ENCODE data around the gene NXF1. TPM values are rescaled to one million over a fixed set of nuclear protein-coding genes. Genes with fewer than 3 reads are reported as not detected.

The NXF1 gene
- total and polyA plus RNA-seq, 10 of the 15 experiments (the other 5 are each of a cell fraction or from before 2014, with no cell fraction given) = 20.7 to 84.9 (median 40.6) TPM

- SMC1A ChIA-PET (ENCODE audit: uncharacterized antibody, unreplicated experiment) = interaction anchor here (1.5 to 2.1 kb wide), 3 partner anchors 10 to 64 kb away, joined by 3 to 5 read pairs (median 4); no protein-coding TSS in a partner anchor
- Histone ChIP-seq H3K27ac (ENCODE audit: control insufficient read depth, insufficient read depth) (no peak overlapping the region), H3K4me1 (ENCODE audit: control insufficient read depth, insufficient read depth, low read length) (peaks cover 5% of the 10 kb centered on the region), H3K4me2 (ENCODE audit: control insufficient read depth, insufficient read depth) (no peak overlapping the region), H4K20me1 (ENCODE audit: control insufficient read depth, insufficient read depth) (no peaks in the 10 kb centered on the region), H3K27me3 (replicated peaks in 1 of 2; ENCODE audit: control insufficient read depth in 2 of 2, insufficient read depth in 2 of 2, low read length in 1 of 2) (no peaks in the 10 kb centered on the region), H3K9me3 (replicated peaks; ENCODE audit: control insufficient read depth, insufficient read depth, low read length) (no peaks in the 10 kb centered on the region), H2AFZ (ENCODE audit: control insufficient read depth, low read depth, low read length) (no peak overlapping the region), H3K4me3 (no peak overlapping the region), H3K36me3 (ENCODE audit: control insufficient read depth in 2 of 2, insufficient read depth in 2 of 2, low read length in 1 of 2) (no peaks in the 10 kb centered on the region), H3K79me2 (ENCODE audit: control insufficient read depth, insufficient read depth, low read length) (peaks cover 15% of the 10 kb centered on the region), H3K9ac (ENCODE audit: control insufficient read depth, insufficient read depth, low read length) (no peak overlapping the region)
- BruUV-seq (replicated peaks) = no TSS peak
- POLR2A ChIA-PET = interaction anchor here (0.5 to 2.4 kb wide), 5 partner anchors 11 to 210 kb away, joined by 3 to 17 read pairs (median 4); partner anchors contain the start of gene TTC9C
- intact Hi-C loops (cut with micrococcal nuclease; ENCODE audit: unreplicated experiment) = no loop called here
- in situ Hi-C loops (cut with MboI) = no loop called here
- RAD21 ChIA-PET (ENCODE audit: unreplicated experiment) = interaction anchor here (0.7 to 0.9 kb wide), 4 partner anchors 12 to 333 kb away, joined by 3 read pairs; partner anchors contain the start of genes HNRNPUL2 and TAF6L
- FAIRE-seq (no peak), DNase-seq (ENCODE audit: low read depth, low spot score) (no peak), ATAC-seq (no peak)
- WGBS (ENCODE audit: insufficient coverage, insufficient replicate concordance, low lambda C conversion rate, missing lambda C conversion rate) = 57% methylated on average over 9 of the region's 9 CpGs
- CTCF ChIA-PET = interaction anchor here (0.7 to 1.2 kb wide), 2 partner anchors 28 to 215 kb away, joined by 3 to 4 read pairs; no protein-coding TSS in a partner anchor
- TF ChIP-seq CUX1 (IDR thresholded peaks at IDR 0.05; ENCODE audit: insufficient replicate concordance, low read depth, low read length) (no peak), CREB1 (IDR thresholded peaks at IDR 0.05; ENCODE audit: low read depth) (no peak), ZNF592 (IDR thresholded peaks at IDR 0.05) (no peak), ZBED1 (IDR thresholded peaks at IDR 0.05; ENCODE audit: borderline replicate concordance) (no peak), SREBF1 (IDR thresholded peaks at IDR 0.05; ENCODE audit: low read length) (no peak), RCOR1 (conservative IDR thresholded peaks at IDR 0.05; ENCODE audit: low read depth, low read length) (no peak), MLLT1 (IDR thresholded peaks at IDR 0.05) (no peak), ZSCAN29 (IDR thresholded peaks at IDR 0.05) (no peak), TCF3 (IDR thresholded peaks at IDR 0.05; ENCODE audit: borderline replicate concordance, insufficient read depth, low read depth, low read length) (no peak), SMAD1 (IDR thresholded peaks at IDR 0.05; ENCODE audit: low read depth, partially characterized antibody) (no peak)
Observed at GRCh38 chr11:62757846-62758788, 47.1 kb downstream of the NXF1 start.
